ENCODE results near the gene TNPO2. TPM values are rescaled to one million over a fixed set of nuclear protein-coding genes. Genes with fewer than 3 reads are reported as not detected.
"Not testable (repeated sequence)": the region's sequence is repeated elsewhere in the genome, so short reads cannot be mapped to it uniquely, and the experiment has no call there.

The TNPO2 gene
- total RNA-seq, 2 donors from 2014 or later: 35.9 to 55.2 TPM

GRCh38 chr19:12720851-12721655 lies 2.7 kb downstream of the TNPO2 start:
- H3K36me3 ChIP-seq: peaks cover 24% of the 10 kb centered on the region
- DNase-seq (ENCODE audit: low spot score): no peak
- peak overlapping the region; percentile 64 to 83 for H3K4me3 ChIP-seq
- no peaks in the 10 kb centered on the region for H3K27me3 ChIP-seq
- H3K9me3 ChIP-seq: no peaks in the 10 kb centered on the region
- H3K4me1 ChIP-seq: peaks cover 0 to 40% of the 10 kb centered on the region in 2 donors
- TF ChIP-seq CTCF (IDR thresholded peaks at IDR 0.05): no peak
- peak overlapping the region; percentile 97 for H3K27ac ChIP-seq

- peaks cover 31% of the 10 kb centered on the region for H3K36me3 ChIP-seq
- TF ChIP-seq CTCF (IDR thresholded peaks at IDR 0.05): no peak
- peak overlapping the region in 1 of 2 donors; percentile 83 for H3K4me3 ChIP-seq
- no peak for DNase-seq (ENCODE audit: low spot score)
- H3K27ac ChIP-seq: peak overlapping the region in 1 of 2 donors; percentile 97
- no peaks in the 10 kb centered on the region for H3K27me3 ChIP-seq
- H3K9me3 ChIP-seq: no peaks in the 10 kb centered on the region
- H3K4me1 ChIP-seq: peaks cover 0 to 40% of the 10 kb centered on the region in 2 donors
Observed at GRCh38 chr19:12720296-12720695, 3.4 kb downstream of the TNPO2 start.

GRCh38 chr19:12715929-12716328 lies 7.8 kb downstream of the TNPO2 start:
- no peaks in the 10 kb centered on the region for H3K27me3 ChIP-seq
- H3K4me1 ChIP-seq: peaks cover 0 to 15% of the 10 kb centered on the region in 2 donors
- peaks cover 71% of the 10 kb centered on the region for H3K36me3 ChIP-seq
- H3K9me3 ChIP-seq: no peaks in the 10 kb centered on the region
- DNase-seq (ENCODE audit: low spot score): no peak
- H3K4me3 ChIP-seq: no peak overlapping the region
- no peak for TF ChIP-seq CTCF (IDR thresholded peaks at IDR 0.05)
- no peak overlapping the region for H3K27ac ChIP-seq

GRCh38 chr19:12715102-12715501 lies 8.6 kb downstream of the TNPO2 start:
- H3K4me1 ChIP-seq: peaks cover 0 to 6% of the 10 kb centered on the region in 2 donors
- no peaks in the 10 kb centered on the region for H3K9me3 ChIP-seq
- DNase-seq (ENCODE audit: low spot score): no peak
- H3K4me3 ChIP-seq: no peak overlapping the region
- no peak for TF ChIP-seq CTCF (IDR thresholded peaks at IDR 0.05)
- H3K27me3 ChIP-seq: no peaks in the 10 kb centered on the region
- H3K36me3 ChIP-seq: peaks cover 80% of the 10 kb centered on the region
- H3K27ac ChIP-seq: no peak overlapping the region

GRCh38 chr19:12713304-12713703 lies 10.4 kb downstream of the TNPO2 start:
- DNase-seq (ENCODE audit: low spot score); H3K9me3 ChIP-seq; H3K27ac ChIP-seq; H3K27me3 ChIP-seq; H3K4me3 ChIP-seq; H3K4me1 ChIP-seq: not testable (repeated sequence)
- H3K36me3 ChIP-seq: peaks cover 90% of the 10 kb centered on the region

- TF ChIP-seq CTCF (IDR thresholded peaks at IDR 0.05): peak in 1 of 2 donors; percentile 42
- not testable (repeated sequence) for H3K27ac ChIP-seq; H3K9me3 ChIP-seq; DNase-seq (ENCODE audit: low spot score); H3K27me3 ChIP-seq; H3K4me1 ChIP-seq; H3K4me3 ChIP-seq
- H3K36me3 ChIP-seq: peaks cover 91% of the 10 kb centered on the region
Observed at GRCh38 chr19:12712077-12712476, 11.7 kb downstream of the TNPO2 start.
